Tibial nerve (tissue), 4 donors: ENCODE measurements around the gene ENOPH1. TPM values are rescaled to one million over a fixed set of nuclear protein-coding genes. Genes with fewer than 3 reads are reported as not detected.
"Not testable (repeated sequence)": the region's sequence is repeated elsewhere in the genome, so short reads cannot be mapped to it uniquely, and the experiment has no call there.

Experiments used
- DNase-seq, 2 donors: peaks; one replicate each; pipeline ENCODE4 v3.0.0-alpha.2; 2019; ENCODE audit warnings: low spot score in 2 of 2
- H3K27ac ChIP-seq, 4 donors: fragments of 200-600 bp; sonication (generic) in 3 of 4; one replicate each; pipeline ENCODE4 v1.5.1; 2017 to 2019; ENCODE audit warnings: mild to moderate bottlenecking in 1 of 4
- H3K27me3 ChIP-seq, 2 donors: fragments of 200-600 bp; sonication (generic) in 1 of 2; one replicate each; pipeline versions ENCODE4 v1.5.1 to v1.6.0; 2017 to 2019
- H3K36me3 ChIP-seq, 3 donors: fragments of 200-600 bp; sonication (generic); one replicate each; pipeline ENCODE4 v1.5.1; 2018 to 2019
- H3K4me1 ChIP-seq, 4 donors: fragments of 200-600 bp; sonication (generic) in 3 of 4; one replicate each; pipeline ENCODE4 v1.5.1; 2017 to 2019
- H3K4me3 ChIP-seq, 4 donors: fragments of 200-600 bp; sonication (generic) in 3 of 4; one replicate each; pipeline ENCODE4 v1.5.1; 2017 to 2019; ENCODE audit warnings: mild to moderate bottlenecking in 1 of 4, moderate library complexity in 1 of 4
- H3K9me3 ChIP-seq, 4 donors: fragments of 200-600 bp; sonication (generic) in 3 of 4; one replicate each; pipeline ENCODE4 v1.5.1; 2017 to 2019
- EP300 ChIP-seq, 2 donors: sonication (generic); formaldehyde crosslinking; IDR thresholded peaks; one replicate each; pipeline ENCODE4 v1.6.1; 2017; ENCODE audit warnings: antibody characterized with exemption in 2 of 2, mild to moderate bottlenecking in 1 of 2
- POLR2A ChIP-seq, 2 donors: fragments of 450-650 bp; IDR thresholded peaks; one replicate each; pipeline ENCODE4 v1.6.1; 2017; ENCODE audit warnings: antibody characterized with exemption in 2 of 2, mild to moderate bottlenecking in 2 of 2, moderate library complexity in 2 of 2
- WGBS, 2 donors: methylation state at CpG; one replicate each; pipeline ENCODE4 v1.1.5; 2018; 5-methylcytosine and 5-hydroxymethylcytosine counted together
- total RNA-seq, 4 donors: library from RNA; depleted of rRNA; stranded (reverse); fragments of >200 nt; gene quantifications; one replicate each; pipeline ENCODE4 v1.1.0, GENCODE V29; 2016
- TF ChIP-seq, protein P1 (sequence below), 5 experiments: fragments of 200-600 bp in 3 of 5; fragments of 450-650 bp in 2 of 5; sonication (generic) in 3 of 5; IDR thresholded peaks; one replicate each; pipeline ENCODE4 v1.5.1; 2016 to 2019; ENCODE audit warnings: antibody characterized with exemption in 5 of 5, mild to moderate bottlenecking in 3 of 5, moderate library complexity in 2 of 5

ENOPH1 gene
- total RNA-seq, 4 donors from 2014 or later: 26.2 to 41.3 (median 30.7) TPM

DNA sequence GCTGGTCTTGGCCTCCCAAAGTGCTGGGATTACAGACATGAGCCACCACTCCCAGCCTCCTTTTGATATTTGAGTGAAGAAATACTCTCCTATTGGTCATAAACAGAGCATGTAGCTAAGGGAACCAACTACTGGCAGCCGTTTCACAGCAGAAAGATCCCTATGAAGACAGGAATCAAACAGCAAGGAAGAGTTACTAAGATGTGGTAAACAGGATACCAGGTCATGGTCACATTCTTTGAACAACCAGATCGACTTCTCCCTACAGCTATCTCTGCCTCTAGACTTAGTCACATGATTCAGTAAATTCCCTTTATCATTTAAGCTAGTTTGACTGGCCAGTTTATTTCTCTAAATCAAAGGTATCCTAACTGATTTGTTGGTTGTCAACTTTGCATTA is 47.6 kb upstream of the ENOPH1 start:
- H3K4me1 ChIP-seq: peaks cover 0 to 2% (median 1%) of the 10 kb centered on the region in 4 donors
- peaks cover 0 to 7% (median 0%) of the 10 kb centered on the region in 4 donors for H3K9me3 ChIP-seq
- no peak overlapping the region for H3K27ac ChIP-seq
- H3K27me3 ChIP-seq: no peaks in the 10 kb centered on the region
- DNase-seq: no peak
- 78 to 87% methylated on average over 2 of the region's 2 CpGs for WGBS, 2 donors
- H3K36me3 ChIP-seq: peaks cover 0 to 31% (median 0%) of the 10 kb centered on the region in 3 donors
- TF ChIP-seq POLR2A (IDR thresholded peaks at IDR 0.05): no peak
- TF ChIP-seq, protein P1, sequence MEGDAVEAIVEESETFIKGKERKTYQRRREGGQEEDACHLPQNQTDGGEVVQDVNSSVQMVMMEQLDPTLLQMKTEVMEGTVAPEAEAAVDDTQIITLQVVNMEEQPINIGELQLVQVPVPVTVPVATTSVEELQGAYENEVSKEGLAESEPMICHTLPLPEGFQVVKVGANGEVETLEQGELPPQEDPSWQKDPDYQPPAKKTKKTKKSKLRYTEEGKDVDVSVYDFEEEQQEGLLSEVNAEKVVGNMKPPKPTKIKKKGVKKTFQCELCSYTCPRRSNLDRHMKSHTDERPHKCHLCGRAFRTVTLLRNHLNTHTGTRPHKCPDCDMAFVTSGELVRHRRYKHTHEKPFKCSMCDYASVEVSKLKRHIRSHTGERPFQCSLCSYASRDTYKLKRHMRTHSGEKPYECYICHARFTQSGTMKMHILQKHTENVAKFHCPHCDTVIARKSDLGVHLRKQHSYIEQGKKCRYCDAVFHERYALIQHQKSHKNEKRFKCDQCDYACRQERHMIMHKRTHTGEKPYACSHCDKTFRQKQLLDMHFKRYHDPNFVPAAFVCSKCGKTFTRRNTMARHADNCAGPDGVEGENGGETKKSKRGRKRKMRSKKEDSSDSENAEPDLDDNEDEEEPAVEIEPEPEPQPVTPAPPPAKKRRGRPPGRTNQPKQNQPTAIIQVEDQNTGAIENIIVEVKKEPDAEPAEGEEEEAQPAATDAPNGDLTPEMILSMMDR (IDR thresholded peaks at IDR 0.05): no peak
- no peak for TF ChIP-seq EP300 (IDR thresholded peaks at IDR 0.05)
- H3K4me3 ChIP-seq: no peak overlapping the region

DNA sequence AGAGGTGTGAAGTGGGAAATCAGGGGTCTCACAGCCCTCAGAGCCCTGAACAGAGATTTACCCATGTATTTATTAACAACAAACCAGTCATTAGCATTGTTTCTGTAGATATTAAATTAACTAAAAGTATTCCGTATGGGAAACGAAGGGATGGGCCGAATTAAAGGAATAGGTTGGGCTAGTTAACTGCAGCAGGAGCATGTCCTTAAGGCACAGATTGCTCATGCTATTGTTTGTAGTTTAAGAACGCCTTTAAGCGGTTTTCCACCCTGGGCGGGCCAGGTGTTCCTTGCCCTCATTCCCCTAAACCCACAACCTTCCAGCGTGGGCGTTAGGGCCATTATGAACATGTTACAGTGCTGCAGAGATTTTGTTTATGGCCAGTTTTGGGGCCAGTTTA is 44.1 kb upstream of the ENOPH1 start:
- WGBS, 2 donors: 93 to 95% methylated on average over 8 of the region's 8 CpGs
- H3K36me3 ChIP-seq: peaks cover 0 to 15% (median 0%) of the 10 kb centered on the region in 3 donors
- H3K4me3 ChIP-seq, H3K27ac ChIP-seq, H3K9me3 ChIP-seq, DNase-seq, H3K27me3 ChIP-seq: not testable (repeated sequence)
- peaks cover 0 to 14% (median 6%) of the 10 kb centered on the region in 4 donors for H3K4me1 ChIP-seq

DNA sequence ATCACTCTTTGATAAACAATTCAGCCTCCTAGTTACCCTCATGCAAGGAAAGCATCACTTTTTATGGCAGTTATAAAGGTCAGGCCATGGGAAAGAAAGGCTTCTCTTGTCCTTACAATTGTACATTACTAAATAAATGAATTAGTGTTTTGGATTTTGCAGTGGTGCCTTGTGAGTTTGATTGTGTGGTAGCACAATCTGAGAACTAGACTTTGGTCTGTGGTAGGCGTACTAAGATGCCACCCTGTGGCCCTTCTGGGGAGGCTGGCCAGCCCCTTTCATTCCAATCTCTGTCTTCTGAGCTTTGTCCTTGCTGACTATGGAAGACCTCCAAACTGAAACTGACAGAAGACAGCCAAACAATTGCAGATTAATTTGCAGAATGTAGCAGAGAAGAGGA is 42.0 kb upstream of the ENOPH1 start:
- H3K27me3 ChIP-seq: no peaks in the 10 kb centered on the region
- peaks cover 0 to 14% (median 6%) of the 10 kb centered on the region in 4 donors for H3K4me1 ChIP-seq
- no peaks in the 10 kb centered on the region for H3K9me3 ChIP-seq
- TF ChIP-seq EP300 (IDR thresholded peaks at IDR 0.05) (no peak), POLR2A (IDR thresholded peaks at IDR 0.05) (no peak)
- TF ChIP-seq, protein P1 (IDR thresholded peaks at IDR 0.05): no peak
- 24 to 36% methylated on average over 1 of the region's 1 CpG for WGBS, 2 donors
- H3K4me3 ChIP-seq: no peak overlapping the region
- peak overlapping the region in 1 of 4 donors; percentile 59 for H3K27ac ChIP-seq
- no peak for DNase-seq
- peaks cover 0 to 7% (median 0%) of the 10 kb centered on the region in 3 donors for H3K36me3 ChIP-seq

DNA sequence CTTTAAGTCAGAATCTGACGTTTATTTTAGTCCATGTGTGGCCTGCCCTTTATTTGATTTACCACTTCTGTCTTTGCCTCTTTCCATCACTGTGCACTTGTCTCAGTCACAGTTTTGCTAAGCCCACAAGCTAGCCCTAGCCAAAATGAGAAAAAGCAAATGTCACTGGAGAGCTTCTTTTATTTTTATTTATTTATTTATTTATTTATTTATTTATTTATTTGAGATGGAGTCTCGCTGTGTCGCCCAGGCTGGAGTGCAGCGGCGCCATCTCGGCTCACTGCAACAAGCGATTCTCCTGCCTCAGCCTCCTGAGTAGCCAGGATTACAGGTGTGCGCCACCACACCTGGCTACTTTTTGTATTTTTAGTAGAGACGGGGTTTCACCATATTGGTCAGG is 40.3 kb upstream of the ENOPH1 start:
- not testable (repeated sequence) for H3K36me3 ChIP-seq, DNase-seq, H3K27ac ChIP-seq, H3K27me3 ChIP-seq, H3K9me3 ChIP-seq, H3K4me3 ChIP-seq
- 89 to 94% methylated on average over 9 of the region's 9 CpGs for WGBS, 2 donors
- H3K4me1 ChIP-seq: peaks cover 0 to 14% (median 6%) of the 10 kb centered on the region in 4 donors

DNA sequence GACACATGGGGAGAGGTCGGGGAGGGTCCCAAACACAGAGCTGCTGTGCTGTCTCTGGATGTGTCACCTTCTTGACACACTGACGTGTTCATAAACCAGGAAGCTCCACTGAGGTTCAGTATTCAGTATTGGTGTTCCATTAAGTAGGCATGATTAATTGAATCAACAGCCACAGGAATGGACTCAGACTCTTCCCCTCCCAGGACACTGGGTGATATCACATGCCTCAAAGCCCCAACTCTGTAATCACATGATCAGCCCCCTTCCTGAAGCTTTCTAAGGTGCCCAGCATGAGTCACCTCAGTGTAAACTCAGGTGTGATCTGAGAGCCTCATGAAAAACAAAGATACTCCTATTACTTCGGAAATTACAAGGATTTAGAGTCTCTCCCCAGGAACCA is 35.5 kb upstream of the ENOPH1 start:
- 89 to 91% methylated on average over 3 of the region's 3 CpGs for WGBS, 2 donors
- TF ChIP-seq, protein P1 (IDR thresholded peaks at IDR 0.05): no peak
- TF ChIP-seq POLR2A (IDR thresholded peaks at IDR 0.05) (no peak), EP300 (IDR thresholded peaks at IDR 0.05) (no peak)
- DNase-seq: no peak
- no peaks in the 10 kb centered on the region for H3K27me3 ChIP-seq
- H3K27ac ChIP-seq: no peak overlapping the region
- no peak overlapping the region for H3K4me3 ChIP-seq
- H3K4me1 ChIP-seq: no peaks in the 10 kb centered on the region
- H3K36me3 ChIP-seq: no peaks in the 10 kb centered on the region
- H3K9me3 ChIP-seq: no peaks in the 10 kb centered on the region

DNA sequence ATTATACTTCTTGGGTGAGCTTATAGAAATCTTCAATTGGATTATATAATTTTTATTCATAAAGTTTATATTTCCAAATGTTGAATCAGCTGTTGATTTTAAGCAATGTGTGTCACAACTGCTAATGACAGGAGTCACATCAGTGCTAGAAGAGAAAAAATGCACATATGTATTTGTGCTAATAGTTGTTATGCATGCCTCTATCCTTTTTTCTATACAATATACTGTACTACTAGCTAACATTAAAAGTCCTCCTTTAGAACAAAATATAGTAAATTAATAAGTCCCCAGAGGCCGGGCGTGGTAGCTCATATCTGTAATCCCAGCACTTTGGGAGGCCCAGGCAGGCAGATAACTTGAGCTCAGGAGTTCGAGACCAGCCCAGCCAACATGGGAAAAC is 32.9 kb upstream of the ENOPH1 start:
- 90 to 95% methylated on average over 3 of the region's 3 CpGs for WGBS, 2 donors
- DNase-seq: no peak

More for the DNA sequence above, 32.9 kb upstream of the ENOPH1 start:
- Histone ChIP-seq H3K27me3 (no peaks in the 10 kb centered on the region), H3K36me3 (no peaks in the 10 kb centered on the region), H3K4me1 (no peaks in the 10 kb centered on the region), H3K9me3 (no peaks in the 10 kb centered on the region), H3K4me3 (no peak overlapping the region), H3K27ac (no peak overlapping the region)
- no peak for TF ChIP-seq POLR2A (IDR thresholded peaks at IDR 0.05)
- TF ChIP-seq, protein P1 (IDR thresholded peaks at IDR 0.05): no peak
- no peak for TF ChIP-seq EP300 (IDR thresholded peaks at IDR 0.05)
